Stomach (tissue), 9 donors: ENCODE measurements around the gene MAN2A1. TPM values are rescaled to one million over a fixed set of nuclear protein-coding genes. Genes with fewer than 3 reads are reported as not detected.
"Not testable (repeated sequence)": the region's sequence is repeated elsewhere in the genome, so short reads cannot be mapped to it uniquely, and the experiment has no call there.

Experiments
- DNase-seq, 2 donors: peaks; one replicate each; pipeline versions ENCODE4 v3.0.0 to v3.0.0-alpha.2; 2013 to 2019
- H3K27ac ChIP-seq, 5 donors: fragments of 200-600 bp in 4 of 5; sonication (generic) in 4 of 5; one replicate each; pipeline ENCODE4 v1.5.1; 2013 to 2019; ENCODE audit warnings: mild to moderate bottlenecking in 1 of 5, moderate library complexity in 1 of 5
- H3K27me3 ChIP-seq, 3 donors: fragments of 200-600 bp; sonication (generic); one replicate each; pipeline ENCODE4 v1.5.1; 2017 to 2019; ENCODE audit warnings: mixed run types in 1 of 3
- H3K36me3 ChIP-seq, 4 donors: fragments of 200-600 bp; sonication (generic); 1 replicate in 3 of 4; 2 replicates in 1 of 4; pipeline ENCODE4 v1.5.1; 2016 to 2019
- H3K4me1 ChIP-seq, 4 donors: fragments of 200-600 bp; sonication (generic); one replicate each; pipeline ENCODE4 v1.5.1; 2016 to 2019
- H3K4me3 ChIP-seq, 4 donors: fragments of 200-600 bp; sonication (generic) in 3 of 4; one replicate each; pipeline ENCODE4 v1.5.1; 2016 to 2019; ENCODE audit warnings: mild to moderate bottlenecking in 1 of 4
- H3K9me3 ChIP-seq, 4 donors: fragments of 200-600 bp; sonication (generic); one replicate each; pipeline ENCODE4 v1.5.1; 2016 to 2019
- EP300 ChIP-seq: sonication (generic); formaldehyde crosslinking; IDR thresholded peaks from one replicate; pipeline ENCODE4 v1.6.1; 2017; ENCODE audit warnings: antibody characterized with exemption
- POLR2A ChIP-seq, 4 donors: fragments of 450-650 bp; IDR thresholded peaks; one replicate each; pipeline ENCODE4 v1.6.1; 2016; ENCODE audit warnings: antibody characterized with exemption in 4 of 4, control low read depth in 2 of 4, mild to moderate bottlenecking in 1 of 4, moderate library complexity in 1 of 4
- POLR2AphosphoS5 ChIP-seq, 3 donors: sonication (generic); formaldehyde crosslinking; IDR thresholded peaks; one replicate each; pipeline ENCODE4 v1.6.1; 2016; ENCODE audit warnings: antibody characterized with exemption in 3 of 3
- WGBS, 5 donors: extraction: QIAGEN DNeasy Blood & Tissue Kit in 3 of 5; methylation state at CpG; one replicate each; pipeline versions ENCODE4 v1.1.5 to v1.1.7; 2013 to 2018; 5-methylcytosine and 5-hydroxymethylcytosine counted together
- intact Hi-C: fragments of 100-400 bp; cut with DNase I; formaldehyde crosslinking; loops from one replicate; pipeline ENCODE4 v1.15.1; 2023; ENCODE audit warnings: low total_unique reads
- polyA plus RNA-seq, 3 donors: library from polyadenylated mRNA; stranded (reverse); fragments of 200-250 nt; gene quantifications; one replicate each; pipeline ENCODE4 v1.2.3, GENCODE V29; 2013
- total RNA-seq, 5 donors: library from RNA; depleted of rRNA; stranded (reverse); fragments of >200 nt; gene quantifications; one replicate each; pipeline versions ENCODE4 v1.1.0 to v1.2.3, GENCODE V29; 2014 to 2016
- TF ChIP-seq, protein P1 (sequence below), 7 experiments: fragments of 450-650 bp in 4 of 7; fragments of 200-600 bp in 3 of 7; sonication (generic) in 3 of 7; IDR thresholded peaks; one replicate each; pipeline ENCODE4 v1.5.1; 2016 to 2019; ENCODE audit warnings: antibody characterized with exemption in 7 of 7, control low read depth in 2 of 7, mild to moderate bottlenecking in 1 of 7
- donor health status: healthy with polysubstance abuse.
- donor health status: Bipolar disorder and iron deficiency.
- donor health status: healthy.

The MAN2A1 gene
- total and polyA plus RNA-seq, 8 donors, result 6.1 to 136 (median 33.6) TPM

DNA sequence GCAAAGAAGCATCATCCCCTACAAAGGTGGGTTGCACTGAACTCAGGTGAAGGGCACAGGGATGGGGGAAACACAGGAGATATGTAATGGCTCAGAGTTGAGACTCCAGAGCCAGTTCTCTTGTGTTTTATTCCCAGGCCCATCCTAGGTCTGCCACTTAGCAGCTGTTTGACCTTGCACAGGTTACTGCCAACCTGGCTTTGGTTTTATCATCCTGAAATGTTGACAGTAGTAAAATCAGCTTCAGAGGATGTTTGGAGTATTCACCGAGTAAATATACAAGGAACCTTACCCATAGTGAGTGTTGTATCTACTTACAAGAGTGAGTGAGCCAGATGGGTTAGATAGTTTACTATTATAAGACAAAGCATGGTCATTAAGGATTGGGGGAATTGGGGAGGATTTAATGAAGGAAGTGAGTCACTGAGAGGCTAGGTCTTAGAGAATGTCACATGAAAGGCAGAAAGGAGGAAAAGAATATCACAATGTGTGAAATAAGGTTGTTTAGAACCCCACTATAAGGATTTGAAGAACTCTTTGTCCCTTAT lies 141.3 kb downstream of the MAN2A1 start:
- 36 to 59% (median 41%) methylated on average over 1 of the region's 1 CpG for WGBS, 5 donors
- Histone ChIP-seq H3K27me3 (no peaks in the 10 kb centered on the region), H3K27ac (no peak overlapping the region), H3K36me3 (peaks cover 0 to 32% (median 27%) of the 10 kb centered on the region in 4 donors), H3K4me3 (no peak overlapping the region), H3K4me1 (peaks cover 0 to 6% (median 0%) of the 10 kb centered on the region in 4 donors), H3K9me3 (no peaks in the 10 kb centered on the region)
- TF ChIP-seq, protein P1, sequence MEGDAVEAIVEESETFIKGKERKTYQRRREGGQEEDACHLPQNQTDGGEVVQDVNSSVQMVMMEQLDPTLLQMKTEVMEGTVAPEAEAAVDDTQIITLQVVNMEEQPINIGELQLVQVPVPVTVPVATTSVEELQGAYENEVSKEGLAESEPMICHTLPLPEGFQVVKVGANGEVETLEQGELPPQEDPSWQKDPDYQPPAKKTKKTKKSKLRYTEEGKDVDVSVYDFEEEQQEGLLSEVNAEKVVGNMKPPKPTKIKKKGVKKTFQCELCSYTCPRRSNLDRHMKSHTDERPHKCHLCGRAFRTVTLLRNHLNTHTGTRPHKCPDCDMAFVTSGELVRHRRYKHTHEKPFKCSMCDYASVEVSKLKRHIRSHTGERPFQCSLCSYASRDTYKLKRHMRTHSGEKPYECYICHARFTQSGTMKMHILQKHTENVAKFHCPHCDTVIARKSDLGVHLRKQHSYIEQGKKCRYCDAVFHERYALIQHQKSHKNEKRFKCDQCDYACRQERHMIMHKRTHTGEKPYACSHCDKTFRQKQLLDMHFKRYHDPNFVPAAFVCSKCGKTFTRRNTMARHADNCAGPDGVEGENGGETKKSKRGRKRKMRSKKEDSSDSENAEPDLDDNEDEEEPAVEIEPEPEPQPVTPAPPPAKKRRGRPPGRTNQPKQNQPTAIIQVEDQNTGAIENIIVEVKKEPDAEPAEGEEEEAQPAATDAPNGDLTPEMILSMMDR (IDR thresholded peaks at IDR 0.05), result no peak
- TF ChIP-seq POLR2AphosphoS5 (IDR thresholded peaks at IDR 0.05) (no peak), POLR2A (IDR thresholded peaks at IDR 0.05) (no peak), EP300 (no peak)
- DNase-seq, result no peak
- intact Hi-C loops, result no loop called here

- intact Hi-C loops, H3K27me3 ChIP-seq, H3K4me3 ChIP-seq, H3K4me1 ChIP-seq, H3K9me3 ChIP-seq, DNase-seq, H3K27ac ChIP-seq: not testable (repeated sequence)
- H3K36me3 ChIP-seq, result peaks cover 0 to 29% (median 22%) of the 10 kb centered on the region in 4 donors
- 94 to 96% (median 95%) methylated on average over 22 to 41 of the region's 42 CpGs for WGBS, 5 donors
Observed at GRCh38 chr5:109832207-109833188, 142.8 kb downstream of the MAN2A1 start.

GRCh38 chr5:109833946-109834345 lies 144.2 kb downstream of the MAN2A1 start:
- Histone ChIP-seq H3K36me3 (peaks cover 0 to 24% (median 22%) of the 10 kb centered on the region in 4 donors), H3K4me1 (peaks cover 0 to 6% (median 0%) of the 10 kb centered on the region in 4 donors), H3K27ac (no peak overlapping the region), H3K27me3 (no peaks in the 10 kb centered on the region), H3K4me3 (no peak overlapping the region), H3K9me3 (no peaks in the 10 kb centered on the region)
- 89 to 97% (median 94%) methylated on average over 3 of the region's 3 CpGs for WGBS, 5 donors
- DNase-seq, result no peak
- TF ChIP-seq EP300 (no peak), POLR2AphosphoS5 (IDR thresholded peaks at IDR 0.05) (no peak), POLR2A (IDR thresholded peaks at IDR 0.05) (no peak)
- TF ChIP-seq, protein P1 (IDR thresholded peaks at IDR 0.05), result no peak
- intact Hi-C loops, result no loop called here

- WGBS, 5 donors, result 88 to 96% (median 89%) methylated on average over 8 of the region's 8 CpGs
- intact Hi-C loops, result no loop called here
Observed at GRCh38 chr5:109836280-109836679, 146.6 kb downstream of the MAN2A1 start.

More at GRCh38 chr5:109836280-109836679, 146.6 kb downstream of the MAN2A1 start:
- DNase-seq, result no peak
- TF ChIP-seq EP300 (no peak), POLR2A (IDR thresholded peaks at IDR 0.05) (no peak), POLR2AphosphoS5 (IDR thresholded peaks at IDR 0.05) (no peak)
- TF ChIP-seq, protein P1 (IDR thresholded peaks at IDR 0.05), result no peak
- peaks cover 0 to 38% (median 32%) of the 10 kb centered on the region in 4 donors for H3K36me3 ChIP-seq
- H3K4me1 ChIP-seq, result no peaks in the 10 kb centered on the region
- H3K4me3 ChIP-seq, result no peak overlapping the region
- H3K9me3 ChIP-seq, result no peaks in the 10 kb centered on the region
- no peaks in the 10 kb centered on the region for H3K27me3 ChIP-seq
- no peak overlapping the region for H3K27ac ChIP-seq
